GM23248 (cell line): ENCODE results near the gene MAGI1. TPM values are rescaled to one million over a fixed set of nuclear protein-coding genes. Genes with fewer than 3 reads are reported as not detected.
"Not testable (repeated sequence)": the region's sequence is repeated elsewhere in the genome, so short reads cannot be mapped to it uniquely, and the experiment has no call there.

ENCODE experiments used
- DNase-seq: peaks from one replicate; pipeline ENCODE4 v3.0.0-alpha.2; 2015
- H2AFZ ChIP-seq: fragments of 200-600 bp; sonication (generic); 2 replicates; pipeline ENCODE4 v1.6.1; 2016; ENCODE audit warnings: antibody characterized with exemption
- H3F3A ChIP-seq: fragments of 200-600 bp; sonication (generic); 2 replicates; pipeline ENCODE4 v1.6.1; 2016; ENCODE audit warnings: mild to moderate bottlenecking, antibody characterized with exemption, mixed run types; ENCODE audit not compliant: insufficient read depth
- H3K27ac ChIP-seq: fragments of 200-600 bp; sonication (generic); 2 replicates; pipeline ENCODE4 v1.5.1; 2016; ENCODE audit warnings: mild to moderate bottlenecking
- H3K27me3 ChIP-seq: fragments of 200-600 bp; sonication (generic); replicated peaks from 2 replicates; pipeline ENCODE4 v1.6.1; 2016; ENCODE audit warnings: mild to moderate bottlenecking; ENCODE audit not compliant: insufficient read depth
- H3K36me3 ChIP-seq: fragments of 200-600 bp; sonication (generic); 2 replicates; pipeline ENCODE4 v1.6.1; 2016; ENCODE audit warnings: low read depth, mild to moderate bottlenecking
- H3K4me1 ChIP-seq: fragments of 200-600 bp; sonication (generic); 2 replicates; pipeline ENCODE4 v1.6.1; 2016; ENCODE audit warnings: mild to moderate bottlenecking; ENCODE audit not compliant: insufficient read depth
- H3K4me2 ChIP-seq: fragments of 200-600 bp; sonication (generic); one replicate; pipeline ENCODE4 v1.6.1; 2016; ENCODE audit warnings: mild to moderate bottlenecking; ENCODE audit not compliant: unreplicated experiment
- H3K4me3 ChIP-seq: fragments of 200-600 bp; sonication (generic); 2 replicates; pipeline ENCODE4 v1.5.1; 2016; ENCODE audit warnings: mild to moderate bottlenecking
- H3K79me2 ChIP-seq: fragments of 200-600 bp; sonication (generic); 2 replicates; pipeline ENCODE4 v1.6.1; 2016; ENCODE audit warnings: mild to moderate bottlenecking; ENCODE audit not compliant: insufficient read depth
- H3K9ac ChIP-seq: fragments of 200-600 bp; sonication (generic); 2 replicates; pipeline ENCODE4 v1.6.1; 2016; ENCODE audit warnings: mild to moderate bottlenecking
- H3K9me2 ChIP-seq: fragments of 200-600 bp; sonication (generic); 2 replicates; pipeline ENCODE4 v1.6.1; 2016; ENCODE audit warnings: mixed run types, mild to moderate bottlenecking, moderate library complexity; ENCODE audit not compliant: insufficient read depth
- H3K9me3 ChIP-seq: fragments of 200-600 bp; sonication (generic); one replicate; pipeline ENCODE4 v1.6.1; 2017; ENCODE audit warnings: low read depth
- H4K20me1 ChIP-seq: fragments of 200-600 bp; sonication (generic); 2 replicates; pipeline ENCODE4 v1.6.0; 2016; ENCODE audit not compliant: insufficient read depth
- EZH2 ChIP-seq: fragments of 200-600 bp; sonication (generic); IDR thresholded peaks from 2 replicates; pipeline ENCODE4 v1.6.1; 2018; ENCODE audit warnings: antibody characterized with exemption, mild to moderate bottlenecking; ENCODE audit not compliant: insufficient read depth, poor library complexity, severe bottlenecking
- EZH2phosphoT487 ChIP-seq: fragments of 200-600 bp; sonication (generic); IDR thresholded peaks from 2 replicates; pipeline ENCODE4 v1.6.1; 2018; ENCODE audit warnings: antibody characterized with exemption, moderate library complexity, mild to moderate bottlenecking, low read depth; ENCODE audit not compliant: insufficient read depth
- WGBS, 2 experiments: methylation state at CpG; one replicate each; pipeline ENCODE4 v1.1.6; 2015 to 2017; ENCODE audit warnings: low lambda C conversion rate in 2 of 2, low coverage in 1 of 2; ENCODE audit errors: missing lambda C conversion rate in 2 of 2; 5-methylcytosine and 5-hydroxymethylcytosine counted together
- in situ Hi-C: fragments of 300-500 bp; cut with MboI; formaldehyde crosslinking; loops from 2 replicates; pipeline ENCODE4 v1.15.0; 2020
- polyA plus RNA-seq: library from polyadenylated mRNA; unstranded; fragments of >200 nt; fragmentation: Nextera tagmentation; extraction: Ambion mirVana; gene quantifications from 2 replicates; pipeline ENCODE4 v1.2.1, GENCODE V29; 2016
- total RNA-seq: library from RNA; depleted of rRNA; stranded (reverse); fragments of >200 nt; shearing (Covaris generic); gene quantifications from 2 replicates; pipeline ENCODE4 v1.2.3, GENCODE V29; 2014

MAGI1 gene
- total and polyA plus RNA-seq, 2 experiments from 2014 or later = 7.3 to 13.8 TPM

- peaks cover 5% of the 10 kb centered on the region; the same call in 1 of the 2 replicates for H3F3A ChIP-seq
- TF ChIP-seq EZH2 = no peak
- no peak for TF ChIP-seq EZH2phosphoT487
- WGBS, 2 experiments = 56 to 57% methylated on average over 5 of the region's 5 CpGs
- no peaks in the 10 kb centered on the region for H3K27me3 ChIP-seq
- DNase-seq = no peak
- no peak overlapping the region for H3K4me2 ChIP-seq
- peaks cover 10% of the 10 kb centered on the region; the same call in 1 of the 2 replicates for H3K4me1 ChIP-seq
- no peaks in the 10 kb centered on the region for H3K9me3 ChIP-seq
- H3K4me3 ChIP-seq = no peak overlapping the region
- H2AFZ ChIP-seq = no peak overlapping the region
- no peaks in the 10 kb centered on the region for H3K9me2 ChIP-seq
- H3K36me3 ChIP-seq = no peaks in the 10 kb centered on the region
- no peak overlapping the region for H3K27ac ChIP-seq
- H4K20me1 ChIP-seq = no peaks in the 10 kb centered on the region
- no peak overlapping the region for H3K9ac ChIP-seq
- in situ Hi-C loops = no loop called here
- peaks cover 99% of the 10 kb centered on the region for H3K79me2 ChIP-seq
Observed at GRCh38 chr3:66029014-66029413, 9.7 kb downstream of the MAGI1 start.

- in situ Hi-C loops = no loop called here
- H3K9me3 ChIP-seq = no peaks in the 10 kb centered on the region
- 86 to 88% methylated on average over 12 of the region's 12 CpGs for WGBS, 2 experiments
- H3K4me2 ChIP-seq = no peak overlapping the region
- H3K9ac ChIP-seq = no peak overlapping the region
- H3K79me2 ChIP-seq = peaks cover 99% of the 10 kb centered on the region
- no peak overlapping the region for H3K27ac ChIP-seq
- H3K4me1 ChIP-seq = peaks cover 10% of the 10 kb centered on the region; the same call in 1 of the 2 replicates
- no peak overlapping the region for H2AFZ ChIP-seq
- H3F3A ChIP-seq = peaks cover 5% of the 10 kb centered on the region; the same call in 1 of the 2 replicates
- DNase-seq = no peak
- H3K4me3 ChIP-seq = no peak overlapping the region
- no peaks in the 10 kb centered on the region for H3K27me3 ChIP-seq
- TF ChIP-seq EZH2 = no peak
- TF ChIP-seq EZH2phosphoT487 = no peak
- H3K36me3 ChIP-seq = no peaks in the 10 kb centered on the region
- no peaks in the 10 kb centered on the region for H3K9me2 ChIP-seq
- H4K20me1 ChIP-seq = no peaks in the 10 kb centered on the region
Observed at GRCh38 chr3:66028457-66028856, 10.3 kb downstream of the MAGI1 start.

GRCh38 chr3:66027099-66027498, 11.6 kb downstream of the MAGI1 start:
- DNase-seq, H3K9ac ChIP-seq, H3K27me3 ChIP-seq, H3K4me2 ChIP-seq, H3K36me3 ChIP-seq, H4K20me1 ChIP-seq, H3K4me3 ChIP-seq, H2AFZ ChIP-seq, H3F3A ChIP-seq, in situ Hi-C loops, H3K9me3 ChIP-seq, H3K27ac ChIP-seq, H3K9me2 ChIP-seq: not testable (repeated sequence)
- WGBS, 2 experiments = 92 to 96% methylated on average over 8 of the region's 8 CpGs
- peaks cover 99% of the 10 kb centered on the region for H3K79me2 ChIP-seq
- peaks cover 12% of the 10 kb centered on the region for H3K4me1 ChIP-seq

GRCh38 chr3:66023738-66024385, 14.9 kb downstream of the MAGI1 start:
- in situ Hi-C loops = no loop called here

GRCh38 chr3:66023229-66023628, 15.5 kb downstream of the MAGI1 start:
- 88 to 97% methylated on average over 2 of the region's 2 CpGs for WGBS, 2 experiments
- TF ChIP-seq EZH2 (no peak), EZH2phosphoT487 (no peak)
- H3K79me2 ChIP-seq = peaks cover 99% of the 10 kb centered on the region

More at GRCh38 chr3:66023738-66024385, 14.9 kb downstream of the MAGI1 start:
- WGBS, 2 experiments = 53 to 56% methylated on average over 3 of the region's 3 CpGs
- H3K79me2 ChIP-seq = peaks cover 99% of the 10 kb centered on the region
- H2AFZ ChIP-seq = no peak overlapping the region
- H3K27me3 ChIP-seq = no peaks in the 10 kb centered on the region
- H3F3A ChIP-seq = peaks cover 3% of the 10 kb centered on the region; the same call in 1 of the 2 replicates
- H3K9me2 ChIP-seq = no peaks in the 10 kb centered on the region
- TF ChIP-seq EZH2 = no peak
- no peak for TF ChIP-seq EZH2phosphoT487
- no peaks in the 10 kb centered on the region for H3K36me3 ChIP-seq
- no peaks in the 10 kb centered on the region for H3K9me3 ChIP-seq
- H4K20me1 ChIP-seq = no peaks in the 10 kb centered on the region
- H3K9ac ChIP-seq = no peak overlapping the region
- DNase-seq = no peak
- H3K4me2 ChIP-seq = no peak overlapping the region
- H3K4me1 ChIP-seq = peaks cover 12% of the 10 kb centered on the region
- no peak overlapping the region for H3K27ac ChIP-seq
- H3K4me3 ChIP-seq = no peak overlapping the region

More at GRCh38 chr3:66023229-66023628, 15.5 kb downstream of the MAGI1 start:
- H3K27me3 ChIP-seq = no peaks in the 10 kb centered on the region
- no peaks in the 10 kb centered on the region for H3F3A ChIP-seq
- no peaks in the 10 kb centered on the region for H3K9me3 ChIP-seq
- no peak for DNase-seq
- no peak overlapping the region for H3K27ac ChIP-seq
- H3K9ac ChIP-seq = no peak overlapping the region
- H4K20me1 ChIP-seq = no peaks in the 10 kb centered on the region
- H3K4me1 ChIP-seq = peaks cover 10% of the 10 kb centered on the region
- H3K9me2 ChIP-seq = no peaks in the 10 kb centered on the region
- no peak overlapping the region for H3K4me2 ChIP-seq
- no peak overlapping the region for H3K4me3 ChIP-seq
- no peak overlapping the region for H2AFZ ChIP-seq
- in situ Hi-C loops = no loop called here
- H3K36me3 ChIP-seq = no peaks in the 10 kb centered on the region
